Measurements from ENCODE around the gene FADS1.

FADS1 gene

GRCh38 chr11:61826930-61827570 is 10.2 kb upstream of the FADS1 start:
- DNase-seq (ENCODE audit: low read depth) = no peak

DNA sequence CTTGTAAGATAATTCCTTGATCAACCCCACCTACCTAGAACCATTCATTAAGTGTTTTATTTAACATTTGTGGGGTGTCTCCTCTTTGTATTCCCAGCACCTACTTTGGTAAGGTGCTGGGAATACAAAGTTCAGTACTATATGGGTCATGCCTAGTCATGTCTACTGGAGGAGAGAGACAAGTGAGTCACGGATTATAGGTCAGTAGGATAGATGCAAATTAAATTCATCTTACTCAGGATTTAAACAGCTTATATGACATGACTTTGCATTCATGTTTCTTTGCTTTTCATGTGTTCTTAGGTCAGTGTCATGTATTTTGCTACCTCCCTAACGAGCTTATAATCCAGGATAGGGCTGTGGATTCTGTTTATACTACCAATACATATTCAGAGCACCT is 3.4 kb upstream of the FADS1 start:
- no peak for DNase-seq (ENCODE audit: low read depth)

- no peak for DNase-seq (ENCODE audit: low read depth)
These were observed 834 bp upstream of the FADS1 start for GRCh38 chr11:61817471-61818202.

DNA sequence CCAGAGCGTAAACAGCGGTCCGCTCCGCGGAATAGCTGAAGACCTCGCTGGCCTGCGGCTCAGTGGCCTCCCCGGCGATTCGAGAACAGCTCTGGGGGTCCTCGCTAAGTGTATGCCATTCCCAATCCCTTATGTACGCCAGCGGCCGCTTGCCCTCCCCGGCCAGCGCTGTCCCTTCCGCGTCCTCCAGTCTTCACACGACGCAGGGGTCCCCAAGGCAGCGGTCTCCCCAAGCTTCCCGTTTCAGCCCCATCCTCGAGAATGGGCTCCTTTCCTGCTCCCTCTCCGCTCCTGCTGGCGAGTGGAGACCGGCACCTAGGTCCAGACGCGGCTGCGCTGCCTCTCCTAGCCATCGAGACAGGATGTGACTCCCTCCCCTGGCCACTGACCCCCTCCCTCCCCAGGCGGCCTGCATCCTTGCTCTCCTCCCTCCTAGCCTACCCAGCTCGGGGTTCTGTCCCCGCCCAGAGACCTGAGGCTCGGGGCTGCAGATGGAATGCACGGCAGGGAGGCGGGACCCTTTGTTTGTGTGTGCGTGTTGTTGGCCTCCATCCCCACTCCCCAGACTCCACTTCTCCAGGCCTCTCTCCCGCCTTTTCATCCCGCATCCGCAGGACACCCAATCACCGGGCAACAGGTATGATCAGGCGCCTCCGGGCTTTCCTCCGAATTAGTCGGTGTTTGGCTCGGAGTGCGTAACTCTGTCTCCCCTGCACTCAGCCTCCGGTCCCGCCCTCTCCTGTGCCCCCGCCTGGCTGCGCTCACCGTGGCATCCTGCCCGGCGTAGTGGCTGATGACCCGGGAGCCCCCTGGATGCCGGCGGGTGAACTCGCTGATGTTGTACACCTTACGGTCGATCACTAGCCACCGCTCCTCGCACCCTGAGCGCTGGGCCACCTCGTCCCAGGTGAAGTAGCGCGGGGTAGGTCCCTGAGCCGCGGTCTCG is 740 bp downstream of the FADS1 start:
- DNase-seq (ENCODE audit: low read depth) = no peak

DNA sequence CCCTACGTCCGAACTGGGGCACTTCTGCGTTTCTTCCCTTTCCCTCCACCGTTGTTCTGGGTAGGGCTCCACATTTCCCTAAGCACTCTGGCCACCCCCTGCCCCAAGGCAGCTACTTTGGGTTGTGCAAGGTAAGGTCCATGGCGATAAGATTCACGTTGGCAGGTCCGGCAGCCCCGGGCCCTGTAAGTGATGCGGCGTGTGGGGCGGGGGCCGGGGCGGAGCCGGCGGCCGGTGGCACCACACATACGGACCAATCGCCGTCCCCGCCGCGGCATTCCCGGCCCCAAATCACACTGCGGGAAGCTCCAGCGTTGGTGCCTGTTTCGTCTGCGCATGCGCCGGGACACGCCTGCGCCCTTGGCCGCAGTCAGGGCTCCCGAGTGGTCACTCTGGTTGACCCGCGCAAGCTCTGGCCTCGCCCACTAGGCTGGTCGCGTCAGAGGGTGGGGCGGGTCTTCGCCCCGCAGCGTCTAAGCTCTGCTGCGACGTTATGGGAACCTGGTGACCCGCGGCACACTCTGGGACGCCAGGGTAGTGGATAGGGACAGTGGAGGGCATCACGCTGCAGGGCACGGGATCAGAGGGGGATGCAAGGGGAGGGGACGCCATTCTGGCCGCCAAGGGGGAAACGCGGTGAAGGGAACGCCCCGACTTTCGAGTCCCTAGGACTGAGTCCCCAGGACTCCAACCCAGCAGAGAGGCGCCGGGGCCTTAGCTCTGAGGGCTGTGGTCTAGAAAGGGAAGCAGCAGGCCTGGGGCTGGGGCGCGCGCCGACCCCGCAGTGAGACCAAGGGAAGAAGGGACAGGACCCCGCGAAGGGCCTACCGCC is 1.6 kb downstream of the FADS1 start:
- DNase-seq (ENCODE audit: low read depth) = no peak

DNA sequence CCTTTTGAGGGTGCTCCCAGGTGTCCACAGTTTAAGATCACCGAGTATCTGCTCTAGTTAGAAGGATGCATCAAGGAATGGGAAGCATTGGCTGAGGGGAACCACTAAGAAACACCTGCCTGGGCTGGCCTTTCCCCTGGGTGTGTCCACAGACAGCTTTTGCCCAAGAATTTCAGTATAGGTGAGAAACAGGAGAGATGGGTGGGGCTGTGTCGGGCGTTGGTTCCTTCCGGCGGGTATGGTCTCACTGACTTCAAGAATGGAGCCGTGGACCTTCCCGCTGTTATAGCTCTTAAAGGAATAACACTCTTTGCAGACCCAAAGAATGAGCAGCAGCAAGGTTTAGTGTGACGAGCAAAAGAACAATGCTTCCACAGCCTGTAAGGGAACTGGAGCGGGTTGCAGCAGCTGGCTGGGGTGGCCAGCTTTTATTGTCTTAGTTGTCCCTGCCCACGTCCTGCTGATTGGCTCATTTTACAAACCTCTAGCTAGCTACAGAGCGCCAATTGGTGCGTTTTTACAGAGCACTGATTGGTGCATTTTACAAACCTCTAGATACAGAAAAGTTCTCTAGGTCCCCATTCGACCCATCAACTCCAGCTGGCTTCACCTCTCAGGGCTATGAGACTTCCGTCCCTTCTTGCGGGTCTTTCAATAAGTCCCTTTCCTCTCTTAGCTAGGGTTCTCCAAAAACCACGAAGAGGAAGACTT is 2.4 kb downstream of the FADS1 start:
- no peak for DNase-seq (ENCODE audit: low read depth)

GRCh38 chr11:61812736-61813411 is 3.9 kb downstream of the FADS1 start:
- DNase-seq (ENCODE audit: low read depth) = no peak

DNA sequence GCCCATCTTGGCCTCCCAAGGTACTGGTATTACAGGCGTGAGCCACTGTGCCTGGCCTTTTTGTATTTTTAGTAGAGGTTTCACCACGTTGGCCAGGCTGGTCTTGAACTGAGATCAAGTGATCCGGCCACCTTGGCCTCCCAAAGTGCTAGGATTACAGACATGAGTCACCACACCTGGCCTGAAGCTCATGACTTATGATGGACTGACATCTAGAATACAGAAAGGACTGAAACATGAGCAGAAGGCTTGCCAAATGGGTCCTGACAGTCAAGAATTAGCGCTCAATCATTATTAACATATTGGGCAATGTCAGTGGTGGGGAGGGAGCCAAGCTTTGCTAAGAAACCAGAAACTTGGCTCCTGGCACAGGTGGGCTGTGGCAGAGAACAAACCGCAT is 5.0 kb downstream of the FADS1 start:
- DNase-seq (ENCODE audit: low read depth) = no peak

GRCh38 chr11:61810671-61811175 is 6.1 kb downstream of the FADS1 start:
- no peak for DNase-seq (ENCODE audit: low read depth)

DNA sequence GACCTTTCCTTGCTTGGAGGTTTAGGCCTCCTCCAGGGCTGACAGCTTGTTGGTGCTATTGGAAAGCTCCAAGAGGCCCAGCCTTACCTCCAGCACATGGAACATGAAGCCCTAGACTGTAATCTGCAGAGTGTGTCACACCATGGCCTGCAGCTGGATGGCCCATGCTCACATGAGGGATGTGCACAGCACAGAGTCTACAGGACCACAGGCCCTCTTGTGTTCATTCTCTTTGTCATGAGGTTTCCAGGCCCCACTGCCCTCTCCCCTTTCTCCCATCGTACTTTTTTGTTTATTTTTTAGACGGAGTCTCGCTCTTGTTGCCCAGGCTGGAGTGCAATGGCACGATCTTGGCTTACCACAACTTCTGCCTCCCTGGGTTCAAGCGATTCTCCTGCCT is 10.0 kb downstream of the FADS1 start:
- no peak for DNase-seq (ENCODE audit: low read depth)

- no peak for DNase-seq (ENCODE audit: low read depth)
These were observed 11.7 kb downstream of the FADS1 start for GRCh38 chr11:61805146-61805545.

- DNase-seq (ENCODE audit: low read depth) = no peak
These were observed 12.7 kb downstream of the FADS1 start for GRCh38 chr11:61803889-61804647.

GRCh38 chr11:61802605-61803004 is 14.2 kb downstream of the FADS1 start:
- DNase-seq (ENCODE audit: low read depth) = no peak

DNA sequence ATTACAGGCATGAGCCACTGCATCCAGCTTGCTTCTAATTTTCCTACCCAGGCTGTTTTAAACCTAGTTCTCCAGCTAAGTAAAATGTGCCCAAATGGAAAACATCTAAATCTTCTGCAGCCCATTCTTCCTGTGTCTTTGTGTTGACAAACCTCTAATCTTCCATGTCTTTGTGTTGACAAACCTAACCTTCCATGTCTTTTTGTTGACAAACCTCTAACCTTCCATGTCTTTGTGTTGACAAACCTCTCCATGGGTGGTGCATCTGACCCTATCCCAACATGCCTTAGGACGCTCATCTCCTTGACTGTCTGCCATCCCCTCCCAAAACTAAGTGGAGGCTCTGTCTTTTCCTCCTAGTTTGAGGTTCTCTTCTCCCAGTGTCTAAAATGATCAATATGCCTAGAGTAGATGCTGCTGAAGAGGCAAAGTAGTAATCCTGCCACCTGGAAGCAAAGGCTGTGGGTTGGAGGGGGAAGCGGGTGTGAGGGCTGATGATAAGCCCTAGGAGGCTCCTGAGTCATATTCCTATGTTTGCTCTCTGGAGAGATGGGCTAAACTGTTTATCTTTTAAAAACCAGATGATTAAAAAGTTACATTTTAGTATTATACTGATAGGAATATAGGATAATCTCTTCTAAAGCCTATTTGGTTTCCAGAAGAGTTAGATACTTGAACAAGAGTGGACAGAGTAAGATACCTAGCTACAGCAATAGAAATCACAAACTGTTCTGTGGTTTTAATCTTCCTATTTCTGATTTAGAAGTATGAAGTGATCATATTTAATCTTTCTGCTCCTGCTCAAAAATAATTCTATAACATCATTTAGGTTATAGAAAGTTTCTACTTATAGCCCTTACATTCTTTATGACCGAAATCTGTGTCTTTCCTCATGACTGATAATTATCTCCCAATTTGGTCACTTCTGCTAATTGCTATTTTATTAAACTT is 16.2 kb downstream of the FADS1 start:
- DNase-seq (ENCODE audit: low read depth) = no peak

DNA sequence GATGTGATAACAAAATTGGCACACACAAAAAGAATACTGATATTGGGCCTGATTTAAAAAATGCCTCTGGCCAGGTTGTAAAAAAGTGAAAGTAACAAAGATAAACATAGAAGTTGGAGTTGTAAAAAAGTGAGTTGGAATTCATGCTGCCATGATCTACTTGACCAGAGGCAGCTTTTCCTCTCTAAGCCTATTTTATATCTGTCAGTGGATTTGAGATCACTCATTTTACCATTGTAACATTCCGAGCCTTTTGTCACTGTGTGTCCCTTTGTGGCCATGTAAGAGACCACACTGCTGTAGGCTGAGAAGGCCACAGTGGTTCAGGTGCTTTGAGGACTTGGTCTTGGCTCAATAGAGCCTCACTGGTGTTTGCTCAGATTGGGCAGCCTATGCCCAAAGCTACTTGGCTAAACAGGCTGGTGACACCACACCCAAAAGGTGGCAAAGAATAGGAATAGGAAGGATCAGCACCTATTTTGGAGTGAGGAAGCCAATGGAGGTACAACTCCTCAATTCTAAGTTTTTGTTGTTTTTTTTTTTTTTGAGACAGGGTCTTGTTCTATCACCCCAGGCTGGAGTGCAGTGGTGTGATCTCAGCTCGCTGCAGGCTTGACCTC is 17.0 kb downstream of the FADS1 start:
- no peak for DNase-seq (ENCODE audit: low read depth)

DNA sequence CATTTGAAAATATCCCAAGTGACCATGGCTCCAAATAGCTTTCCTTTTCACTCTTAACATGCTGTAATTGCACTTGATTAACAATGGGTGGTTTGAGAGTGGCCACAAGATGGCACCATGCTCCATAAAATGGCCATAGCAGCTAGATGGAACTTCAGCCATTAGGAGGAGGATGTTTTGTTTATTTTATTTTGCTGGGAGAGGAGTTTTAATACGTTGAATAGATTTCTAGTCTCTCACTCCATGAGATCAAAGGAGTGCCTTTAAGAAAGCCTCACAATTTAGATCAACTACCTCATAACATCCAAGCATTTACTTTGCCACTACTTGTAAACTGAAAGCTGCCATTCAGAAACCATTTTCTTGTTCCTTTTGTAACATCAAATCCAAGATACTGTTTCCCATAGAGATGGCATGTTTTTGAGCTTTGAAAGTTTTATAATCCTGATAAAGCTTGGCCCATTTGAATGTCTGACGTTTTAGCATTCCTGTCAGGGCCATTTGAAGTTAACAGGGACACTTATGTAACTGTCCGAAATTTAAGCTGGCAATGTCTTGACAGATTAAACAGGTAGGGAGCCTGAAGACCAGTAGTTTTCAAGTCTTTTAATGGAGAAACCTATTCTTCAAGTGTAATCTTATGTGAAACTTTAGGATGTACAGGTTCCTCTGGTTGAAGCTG is 19.4 kb downstream of the FADS1 start:
- no peak for DNase-seq (ENCODE audit: low read depth)

DNA sequence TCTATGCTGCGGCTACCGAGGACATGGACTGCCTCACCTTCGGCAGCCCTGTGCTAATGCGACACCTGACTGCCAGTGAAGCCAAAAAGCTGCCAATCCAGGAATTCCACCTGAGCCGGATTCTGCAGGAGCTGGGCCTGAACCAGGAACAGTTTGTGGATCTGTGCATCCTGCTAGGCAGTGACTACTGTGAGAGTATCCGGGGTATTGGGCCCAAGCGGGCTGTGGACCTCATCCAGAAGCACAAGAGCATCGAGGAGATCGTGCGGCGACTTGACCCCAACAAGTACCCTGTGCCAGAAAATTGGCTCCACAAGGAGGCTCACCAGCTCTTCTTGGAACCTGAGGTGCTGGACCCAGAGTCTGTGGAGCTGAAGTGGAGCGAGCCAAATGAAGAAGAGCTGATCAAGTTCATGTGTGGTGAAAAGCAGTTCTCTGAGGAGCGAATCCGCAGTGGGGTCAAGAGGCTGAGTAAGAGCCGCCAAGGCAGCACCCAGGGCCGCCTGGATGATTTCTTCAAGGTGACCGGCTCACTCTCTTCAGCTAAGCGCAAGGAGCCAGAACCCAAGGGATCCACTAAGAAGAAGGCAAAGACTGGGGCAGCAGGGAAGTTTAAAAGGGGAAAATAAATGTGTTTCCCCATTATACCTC is 20.8 kb downstream of the FADS1 start:
- DNase-seq (ENCODE audit: low read depth) = no peak
